ENCODE data around the gene PSMA3. TPM values are rescaled to one million over a fixed set of nuclear protein-coding genes. Genes with fewer than 3 reads are reported as not detected.

Gene PSMA3
- total RNA-seq, 3 donors from 2014 or later (not counting 1 experiment from before 2014, with no cell fraction given): 107 to 120 (median 115) TPM

DNA sequence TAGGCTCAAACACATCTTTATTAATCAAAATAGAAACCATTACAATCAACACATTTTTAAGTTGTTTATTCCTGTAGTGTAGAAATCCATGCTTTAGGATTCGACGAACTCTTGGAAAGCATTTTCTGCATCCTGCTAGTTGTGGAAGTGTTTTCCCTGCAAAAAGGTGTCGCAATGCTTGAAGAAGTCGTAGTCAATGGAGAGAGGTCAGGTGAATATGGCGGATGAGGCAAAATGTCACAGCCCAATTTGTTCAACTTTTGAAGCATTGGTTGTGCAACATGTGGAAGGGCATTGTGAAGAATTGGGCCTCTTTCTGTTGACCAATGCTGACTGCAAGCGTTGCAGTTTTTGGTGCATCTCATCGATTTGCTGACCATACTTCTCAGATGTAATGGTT lies 49.6 kb downstream of the PSMA3 start:
- Histone ChIP-seq H3K27ac (ENCODE audit: low read length) (no peak overlapping the region), H3K9me3 (ENCODE audit: control insufficient read depth, insufficient read depth, low read length) (no peaks in the 10 kb centered on the region), H3K36me3 (ENCODE audit: control insufficient read depth, insufficient read depth, low read length) (peaks cover 47% of the 10 kb centered on the region), H3K27me3 (ENCODE audit: control insufficient read depth, insufficient read depth, low read length) (no peaks in the 10 kb centered on the region), H3K4me3 (ENCODE audit: low read length) (no peak overlapping the region), H3K4me1 (ENCODE audit: control insufficient read depth, insufficient read depth, low read length) (peaks cover 7% of the 10 kb centered on the region)
- DNase-seq (no peak), ATAC-seq (no peak)
- intact Hi-C loops (cut with micrococcal nuclease): no loop called here
- H3K36me3 Mint-ChIP-seq: peaks cover 20% of the 10 kb centered on the region
- 98% methylated on average over 7 of the region's 7 CpGs for whole genome bisulfite sequencing (ENCODE audit: insufficient coverage)
- H3K27me3 Mint-ChIP-seq (ENCODE audit: low read depth in 2 of 2): no peaks in the 10 kb centered on the region
- H3K27ac Mint-ChIP-seq: no peak overlapping the region
- H3K4me3 Mint-ChIP-seq: no peak overlapping the region
- H3K9me3 Mint-ChIP-seq: no peaks in the 10 kb centered on the region
- H3K4me1 Mint-ChIP-seq: peaks cover 38 to 53% of the 10 kb centered on the region in 2 donors
- TF ChIP-seq, protein P1, sequence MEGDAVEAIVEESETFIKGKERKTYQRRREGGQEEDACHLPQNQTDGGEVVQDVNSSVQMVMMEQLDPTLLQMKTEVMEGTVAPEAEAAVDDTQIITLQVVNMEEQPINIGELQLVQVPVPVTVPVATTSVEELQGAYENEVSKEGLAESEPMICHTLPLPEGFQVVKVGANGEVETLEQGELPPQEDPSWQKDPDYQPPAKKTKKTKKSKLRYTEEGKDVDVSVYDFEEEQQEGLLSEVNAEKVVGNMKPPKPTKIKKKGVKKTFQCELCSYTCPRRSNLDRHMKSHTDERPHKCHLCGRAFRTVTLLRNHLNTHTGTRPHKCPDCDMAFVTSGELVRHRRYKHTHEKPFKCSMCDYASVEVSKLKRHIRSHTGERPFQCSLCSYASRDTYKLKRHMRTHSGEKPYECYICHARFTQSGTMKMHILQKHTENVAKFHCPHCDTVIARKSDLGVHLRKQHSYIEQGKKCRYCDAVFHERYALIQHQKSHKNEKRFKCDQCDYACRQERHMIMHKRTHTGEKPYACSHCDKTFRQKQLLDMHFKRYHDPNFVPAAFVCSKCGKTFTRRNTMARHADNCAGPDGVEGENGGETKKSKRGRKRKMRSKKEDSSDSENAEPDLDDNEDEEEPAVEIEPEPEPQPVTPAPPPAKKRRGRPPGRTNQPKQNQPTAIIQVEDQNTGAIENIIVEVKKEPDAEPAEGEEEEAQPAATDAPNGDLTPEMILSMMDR (IDR thresholded peaks at IDR 0.05): no peak

DNA sequence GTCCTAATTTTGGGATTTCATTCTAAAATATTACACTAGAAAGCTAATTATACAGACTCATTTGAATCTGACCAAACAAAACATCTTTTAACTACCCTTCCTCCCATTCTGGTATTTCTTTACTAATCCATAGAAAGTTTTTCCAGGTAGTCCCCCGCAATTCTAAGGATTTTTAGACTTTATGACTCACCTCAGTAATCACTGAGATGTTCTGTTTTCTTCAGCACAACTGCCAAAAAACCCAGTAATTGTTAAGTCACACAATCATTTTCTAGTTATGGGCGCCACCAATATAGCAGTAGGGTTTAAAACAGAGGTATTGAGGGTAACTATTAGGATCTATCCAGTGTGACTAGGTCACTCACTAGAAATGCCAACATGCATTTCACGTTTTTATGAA lies 52.1 kb downstream of the PSMA3 start:
- no peaks in the 10 kb centered on the region for H3K9me3 Mint-ChIP-seq
- peaks cover 6% of the 10 kb centered on the region for H3K36me3 Mint-ChIP-seq
- Histone ChIP-seq H3K27me3 (ENCODE audit: control insufficient read depth, insufficient read depth, low read length) (no peaks in the 10 kb centered on the region), H3K27ac (ENCODE audit: low read length) (peak overlapping the region; percentile 97), H3K4me1 (ENCODE audit: control insufficient read depth, insufficient read depth, low read length) (peaks cover 11% of the 10 kb centered on the region), H3K36me3 (ENCODE audit: control insufficient read depth, insufficient read depth, low read length) (peaks cover 29% of the 10 kb centered on the region), H3K4me3 (ENCODE audit: low read length) (peak overlapping the region; percentile 79), H3K9me3 (ENCODE audit: control insufficient read depth, insufficient read depth, low read length) (no peaks in the 10 kb centered on the region)
- no peak for ATAC-seq
- 19% methylated on average over 3 of the region's 3 CpGs for WGBS (ENCODE audit: insufficient coverage)
- H3K4me3 Mint-ChIP-seq: no peak overlapping the region
- TF ChIP-seq, protein P1 (IDR thresholded peaks at IDR 0.05): no peak
- intact Hi-C loops (cut with micrococcal nuclease): no loop called here
- H3K27ac Mint-ChIP-seq: no peak overlapping the region
- H3K4me1 Mint-ChIP-seq: peaks cover 34 to 46% of the 10 kb centered on the region in 2 donors
- peak in 1 of 2 donors; percentile 14 for DNase-seq
- no peaks in the 10 kb centered on the region for H3K27me3 Mint-ChIP-seq (ENCODE audit: low read depth in 2 of 2)

DNA sequence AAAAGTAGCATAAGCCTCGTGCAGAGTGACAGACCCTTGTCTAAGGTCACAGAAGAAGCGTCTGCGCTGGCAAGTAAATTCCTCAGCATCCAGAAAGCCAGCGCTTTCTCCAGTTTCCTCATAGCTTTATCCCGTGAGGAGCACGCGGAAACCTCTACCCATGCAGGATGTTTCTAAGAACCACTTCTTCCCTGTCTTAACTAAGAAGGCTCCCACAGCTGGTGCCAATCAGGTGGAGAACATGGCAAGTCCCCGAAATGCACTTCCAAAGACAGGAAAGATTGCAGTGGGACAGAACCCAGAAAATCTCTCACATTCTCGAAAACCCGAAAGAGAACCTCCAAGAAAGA lies 52.7 kb downstream of the PSMA3 start:
- intact Hi-C loops (cut with micrococcal nuclease): no loop called here
- Mint-ChIP-seq H3K4me1 (peaks cover 33 to 46% of the 10 kb centered on the region in 2 donors), H3K4me3 (no peak overlapping the region), H3K27me3 (ENCODE audit: low read depth in 2 of 2) (no peaks in the 10 kb centered on the region), H3K36me3 (peaks cover 5% of the 10 kb centered on the region), H3K27ac (no peak overlapping the region), H3K9me3 (no peaks in the 10 kb centered on the region)
- 0% methylated on average over 10 of the region's 10 CpGs for WGBS (ENCODE audit: insufficient coverage)
- Histone ChIP-seq H3K4me1 (ENCODE audit: control insufficient read depth, insufficient read depth, low read length) (peaks cover 11% of the 10 kb centered on the region), H3K27me3 (ENCODE audit: control insufficient read depth, insufficient read depth, low read length) (no peaks in the 10 kb centered on the region), H3K9me3 (ENCODE audit: control insufficient read depth, insufficient read depth, low read length) (no peaks in the 10 kb centered on the region), H3K4me3 (ENCODE audit: low read length) (peak overlapping the region; percentile 79), H3K27ac (ENCODE audit: low read length) (peak overlapping the region; percentile 97), H3K36me3 (ENCODE audit: control insufficient read depth, insufficient read depth, low read length) (peaks cover 27% of the 10 kb centered on the region)
- TF ChIP-seq, protein P1 (IDR thresholded peaks at IDR 0.05): no peak
- DNase-seq (no peak), ATAC-seq (no peak)
